ENCODE data around the gene ANTXRL.
"Not testable (repeated sequence)": the region's sequence is repeated elsewhere in the genome, so short reads cannot be mapped to it uniquely, and the experiment has no call there.

Gene ANTXRL

GRCh38 chr10:46328853-46329689 lies 42.3 kb downstream of the ANTXRL start:
- Mint-ChIP-seq H3K36me3 (ENCODE audit: insufficient read depth) (no peaks in the 10 kb centered on the region), H3K27me3 (peaks cover 37% of the 10 kb centered on the region), H3K27ac (ENCODE audit: low read depth) (no peak overlapping the region), H3K9me3 (no peaks in the 10 kb centered on the region), H3K4me3 (no peak overlapping the region), H3K4me1 (no peaks in the 10 kb centered on the region)
- no peak for ATAC-seq (replicated peaks; ENCODE audit: extremely low read depth, poor library complexity, severe bottlenecking)
- DNase-seq (ENCODE audit: low spot score in 2 of 2), result no peak

- no peaks in the 10 kb centered on the region for H3K4me1 Mint-ChIP-seq
- H3K27me3 Mint-ChIP-seq, result peaks cover 37% of the 10 kb centered on the region
- no peaks in the 10 kb centered on the region for H3K36me3 Mint-ChIP-seq (ENCODE audit: insufficient read depth)
- H3K4me3 Mint-ChIP-seq, result no peak overlapping the region
- DNase-seq (ENCODE audit: low spot score in 2 of 2), result no peak
- no peak for ATAC-seq (replicated peaks; ENCODE audit: extremely low read depth, poor library complexity, severe bottlenecking)
- H3K27ac Mint-ChIP-seq (ENCODE audit: low read depth), result no peak overlapping the region
- no peaks in the 10 kb centered on the region for H3K9me3 Mint-ChIP-seq
Observed at GRCh38 chr10:46329690-46330016, 42.9 kb downstream of the ANTXRL start.

GRCh38 chr10:46330894-46331293 lies 44.1 kb downstream of the ANTXRL start:
- Mint-ChIP-seq H3K27me3 (peaks cover 33% of the 10 kb centered on the region), H3K9me3 (no peaks in the 10 kb centered on the region), H3K36me3 (ENCODE audit: insufficient read depth) (no peaks in the 10 kb centered on the region), H3K4me3 (no peak overlapping the region), H3K4me1 (no peaks in the 10 kb centered on the region), H3K27ac (ENCODE audit: low read depth) (no peak overlapping the region)
- DNase-seq (ENCODE audit: low spot score in 2 of 2) (no peak), ATAC-seq (replicated peaks; ENCODE audit: extremely low read depth, poor library complexity, severe bottlenecking) (no peak)

GRCh38 chr10:46365484-46365883 lies 78.7 kb downstream of the ANTXRL start:
- not testable (repeated sequence) for ATAC-seq (replicated peaks; ENCODE audit: extremely low read depth, poor library complexity, severe bottlenecking); DNase-seq (ENCODE audit: low spot score in 2 of 2); H3K27ac Mint-ChIP-seq (ENCODE audit: low read depth); H3K36me3 Mint-ChIP-seq (ENCODE audit: insufficient read depth); H3K27me3 Mint-ChIP-seq; H3K9me3 Mint-ChIP-seq; H3K4me1 Mint-ChIP-seq; H3K4me3 Mint-ChIP-seq

- not testable (repeated sequence) for H3K27ac Mint-ChIP-seq (ENCODE audit: low read depth)
Observed at GRCh38 chr10:46367209-46367608, 80.4 kb downstream of the ANTXRL start.

GRCh38 chr10:46367666-46368240 lies 81.0 kb downstream of the ANTXRL start:
- not testable (repeated sequence) for H3K36me3 Mint-ChIP-seq (ENCODE audit: insufficient read depth); H3K4me1 Mint-ChIP-seq; H3K4me3 Mint-ChIP-seq; H3K9me3 Mint-ChIP-seq; DNase-seq (ENCODE audit: low spot score in 2 of 2); H3K27me3 Mint-ChIP-seq; ATAC-seq (replicated peaks; ENCODE audit: extremely low read depth, poor library complexity, severe bottlenecking); H3K27ac Mint-ChIP-seq (ENCODE audit: low read depth)

More at GRCh38 chr10:46367209-46367608, 80.4 kb downstream of the ANTXRL start:
- ATAC-seq (replicated peaks; ENCODE audit: extremely low read depth, poor library complexity, severe bottlenecking); H3K36me3 Mint-ChIP-seq (ENCODE audit: insufficient read depth); H3K27me3 Mint-ChIP-seq; H3K9me3 Mint-ChIP-seq; H3K4me1 Mint-ChIP-seq; DNase-seq (ENCODE audit: low spot score in 2 of 2); H3K4me3 Mint-ChIP-seq: not testable (repeated sequence)

GRCh38 chr10:46368956-46369355 lies 82.2 kb downstream of the ANTXRL start:
- H3K27ac Mint-ChIP-seq (ENCODE audit: low read depth); H3K27me3 Mint-ChIP-seq; H3K4me1 Mint-ChIP-seq; H3K4me3 Mint-ChIP-seq; H3K9me3 Mint-ChIP-seq; DNase-seq (ENCODE audit: low spot score in 2 of 2); ATAC-seq (replicated peaks; ENCODE audit: extremely low read depth, poor library complexity, severe bottlenecking); H3K36me3 Mint-ChIP-seq (ENCODE audit: insufficient read depth): not testable (repeated sequence)

GRCh38 chr10:46374410-46374809 lies 87.6 kb downstream of the ANTXRL start:
- DNase-seq (ENCODE audit: low spot score in 2 of 2); H3K9me3 Mint-ChIP-seq; ATAC-seq (replicated peaks; ENCODE audit: extremely low read depth, poor library complexity, severe bottlenecking); H3K27me3 Mint-ChIP-seq; H3K36me3 Mint-ChIP-seq (ENCODE audit: insufficient read depth); H3K4me1 Mint-ChIP-seq; H3K27ac Mint-ChIP-seq (ENCODE audit: low read depth); H3K4me3 Mint-ChIP-seq: not testable (repeated sequence)

GRCh38 chr10:46375406-46375805 lies 88.6 kb downstream of the ANTXRL start, which contains the start of gene ANXA8L1:
Gene ANXA8L1, plus strand, starts transcription at chr10:46375776. Its CDS starts 76 bp downstream, at chr10:46375852.
- not testable (repeated sequence) for DNase-seq (ENCODE audit: low spot score in 2 of 2); H3K4me1 Mint-ChIP-seq; H3K9me3 Mint-ChIP-seq; H3K27me3 Mint-ChIP-seq; H3K36me3 Mint-ChIP-seq (ENCODE audit: insufficient read depth); H3K4me3 Mint-ChIP-seq; ATAC-seq (replicated peaks; ENCODE audit: extremely low read depth, poor library complexity, severe bottlenecking); H3K27ac Mint-ChIP-seq (ENCODE audit: low read depth)

- DNase-seq (ENCODE audit: low spot score in 2 of 2); H3K27ac Mint-ChIP-seq (ENCODE audit: low read depth); H3K4me1 Mint-ChIP-seq; H3K9me3 Mint-ChIP-seq; ATAC-seq (replicated peaks; ENCODE audit: extremely low read depth, poor library complexity, severe bottlenecking); H3K36me3 Mint-ChIP-seq (ENCODE audit: insufficient read depth); H3K27me3 Mint-ChIP-seq; H3K4me3 Mint-ChIP-seq: not testable (repeated sequence)
Observed at GRCh38 chr10:46377022-46377421, 90.2 kb downstream of the ANTXRL start.

GRCh38 chr10:46377651-46378050 lies 90.9 kb downstream of the ANTXRL start:
- H3K36me3 Mint-ChIP-seq (ENCODE audit: insufficient read depth); H3K27ac Mint-ChIP-seq (ENCODE audit: low read depth): not testable (repeated sequence)

GRCh38 chr10:46378108-46378507 lies 91.3 kb downstream of the ANTXRL start:
- not testable (repeated sequence) for H3K27me3 Mint-ChIP-seq; H3K9me3 Mint-ChIP-seq; H3K36me3 Mint-ChIP-seq (ENCODE audit: insufficient read depth); H3K27ac Mint-ChIP-seq (ENCODE audit: low read depth); DNase-seq (ENCODE audit: low spot score in 2 of 2); H3K4me1 Mint-ChIP-seq; H3K4me3 Mint-ChIP-seq; ATAC-seq (replicated peaks; ENCODE audit: extremely low read depth, poor library complexity, severe bottlenecking)

More at GRCh38 chr10:46377651-46378050, 90.9 kb downstream of the ANTXRL start:
- not testable (repeated sequence) for H3K9me3 Mint-ChIP-seq; H3K4me3 Mint-ChIP-seq; H3K27me3 Mint-ChIP-seq; ATAC-seq (replicated peaks; ENCODE audit: extremely low read depth, poor library complexity, severe bottlenecking); H3K4me1 Mint-ChIP-seq; DNase-seq (ENCODE audit: low spot score in 2 of 2)

GRCh38 chr10:46379233-46379848 lies 92.5 kb downstream of the ANTXRL start:
- DNase-seq (ENCODE audit: low spot score in 2 of 2); H3K36me3 Mint-ChIP-seq (ENCODE audit: insufficient read depth); H3K27ac Mint-ChIP-seq (ENCODE audit: low read depth); H3K4me1 Mint-ChIP-seq; ATAC-seq (replicated peaks; ENCODE audit: extremely low read depth, poor library complexity, severe bottlenecking); H3K27me3 Mint-ChIP-seq; H3K9me3 Mint-ChIP-seq; H3K4me3 Mint-ChIP-seq: not testable (repeated sequence)

Measured in central memory CD8-positive, alpha-beta T cell (primary cell).